ENCODE measurements around the gene PRKCE.

- TF ChIP-seq POLR2A (IDR thresholded peaks at IDR 0.05) (no peak), CTCF (IDR thresholded peaks at IDR 0.05) (no peak)
Measured at GRCh38 chr2:45816272-45816671, 164.8 kb downstream of the PRKCE start.
